Head of caudate nucleus (tissue), 42 donors: ENCODE results near the gene ATP8A2.
A peak's percentile ranks its signal among the peaks of the same experiment; 100 is the strongest.

Experiments used
- DNase-seq, 42 donors: peaks; one replicate each; pipeline versions ENCODE4 v3.0.0 to v3.0.0-alpha.2; 2020 to 2021; ENCODE audit warnings: mixed read lengths in 7 of 42
- intact Hi-C: fragments of 100-400 bp; cut with DNase I; formaldehyde crosslinking; loops from one replicate; pipeline ENCODE4 v1.15.0; 2022

ATP8A2 gene

GRCh38 chr13:25733696-25734435 is 362.1 kb downstream of the ATP8A2 start:
- intact Hi-C loops, result no loop called here
- DNase-seq, result no peak

- peak in 1 of 42 donors; percentile 10 for DNase-seq
- intact Hi-C loops, result no loop called here
These were observed 366.8 kb downstream of the ATP8A2 start for GRCh38 chr13:25738342-25739196.

- intact Hi-C loops, result no loop called here
- no peak for DNase-seq
These were observed 367.6 kb downstream of the ATP8A2 start for GRCh38 chr13:25739376-25739775.

- DNase-seq, result no peak
- intact Hi-C loops, result no loop called here
These were observed 370.0 kb downstream of the ATP8A2 start for GRCh38 chr13:25741796-25742195.

- no peak for DNase-seq
- intact Hi-C loops, result no loop called here
These were observed 370.4 kb downstream of the ATP8A2 start for GRCh38 chr13:25742220-25742619.

GRCh38 chr13:25743421-25743820 is 371.6 kb downstream of the ATP8A2 start:
- DNase-seq, result no peak
- intact Hi-C loops, result no loop called here

GRCh38 chr13:25744178-25744577 is 372.4 kb downstream of the ATP8A2 start:
- intact Hi-C loops, result no loop called here

GRCh38 chr13:25746131-25746530 is 374.4 kb downstream of the ATP8A2 start:
- intact Hi-C loops, result no loop called here
- no peak for DNase-seq

More at GRCh38 chr13:25744178-25744577, 372.4 kb downstream of the ATP8A2 start:
- peak in 2 of 42 donors; percentile 2 to 8 for DNase-seq

- intact Hi-C loops, result no loop called here
- no peak for DNase-seq
These were observed 381.3 kb downstream of the ATP8A2 start for GRCh38 chr13:25752957-25753551.

GRCh38 chr13:25753976-25754375 is 382.2 kb downstream of the ATP8A2 start:
- DNase-seq, result no peak
- intact Hi-C loops, result no loop called here

GRCh38 chr13:25756251-25756650 is 384.5 kb downstream of the ATP8A2 start:
- intact Hi-C loops, result no loop called here
- peak in 21 of 42 donors; percentile 10 to 69 (median 29) for DNase-seq

- DNase-seq, result peak in 4 of 42 donors; percentile 7 to 46 (median 12)
- intact Hi-C loops, result no loop called here
These were observed 385.1 kb downstream of the ATP8A2 start for GRCh38 chr13:25756912-25757311.

GRCh38 chr13:25761041-25761440 is 389.3 kb downstream of the ATP8A2 start:
- DNase-seq, result no peak
- intact Hi-C loops, result no loop called here

GRCh38 chr13:25762281-25762680 is 390.5 kb downstream of the ATP8A2 start:
- no peak for DNase-seq
- intact Hi-C loops, result no loop called here

GRCh38 chr13:25762795-25763377 is 391.1 kb downstream of the ATP8A2 start:
- no peak for DNase-seq
- intact Hi-C loops, result no loop called here

GRCh38 chr13:25764378-25764777 is 392.6 kb downstream of the ATP8A2 start:
- intact Hi-C loops, result no loop called here
- no peak for DNase-seq

- intact Hi-C loops, result no loop called here
- DNase-seq, result no peak
These were observed 393.5 kb downstream of the ATP8A2 start for GRCh38 chr13:25765266-25765665.

- intact Hi-C loops, result no loop called here
These were observed 394.8 kb downstream of the ATP8A2 start for GRCh38 chr13:25766576-25766975.

GRCh38 chr13:25766991-25767390 is 395.2 kb downstream of the ATP8A2 start:
- intact Hi-C loops, result no loop called here
- no peak for DNase-seq

More at GRCh38 chr13:25766576-25766975, 394.8 kb downstream of the ATP8A2 start:
- DNase-seq, result no peak

- intact Hi-C loops, result no loop called here
These were observed 396.6 kb downstream of the ATP8A2 start for GRCh38 chr13:25768376-25768775.

More at GRCh38 chr13:25768376-25768775, 396.6 kb downstream of the ATP8A2 start:
- DNase-seq, result no peak
